HCT116 (cell line): Measurements from ENCODE around the gene MRPL9. TPM values are rescaled to one million over a fixed set of nuclear protein-coding genes. Genes with fewer than 3 reads are reported as not detected.

Experiments
- ATAC-seq: fragments of 200-7000 bp; cut with Tn5 transposase; 2 replicates; pipeline ENCODE4 v1.9.1; 2020; ENCODE audit warnings: mild to moderate bottlenecking, moderate library complexity
- BruUV-seq: library from RNA; stranded (reverse); fragments of 400-500 nt; replicated peaks from 2 replicates; lab custom pipeline; 2021; lab: Mats Ljungman, UMichigan
- CTCF ChIA-PET: fragments of 300-600 bp; sonication (Branson Sonifier 250); formaldehyde crosslinking; loops from one replicate; lab custom pipeline; 2021; ENCODE audit warnings: antibody characterized with exemption; lab: Charles Lee
- POLR2A ChIA-PET: fragments of 300-600, 350-600 bp; sonication (Branson Sonifier 250); formaldehyde crosslinking; loops from one replicate; lab custom pipeline; 2021; ENCODE audit warnings: antibody characterized with exemption; lab: Charles Lee
- RAD21 ChIA-PET, 2 experiments: fragments of 300-600 bp; sonication (Branson Sonifier 250); formaldehyde crosslinking; loops; one replicate each; lab custom pipeline; 2023; ENCODE audit warnings: low total read pairs in 2 of 2; ENCODE audit not compliant: uncharacterized antibody in 2 of 2, unreplicated experiment in 2 of 2, low non-redundant PET in 1 of 2; lab: Charles Lee
- DNase-seq: peaks from one replicate; pipeline ENCODE4 v3.0.0-alpha.2; 2010; ENCODE audit warnings: low read depth, low spot score
- H2AFZ ChIP-seq: fragments of 200-600 bp; shearing (Covaris generic), sonication (generic); 2 replicates; pipeline ENCODE4 v1.6.1; 2017; ENCODE audit warnings: low read depth, mixed run types, mixed read lengths, antibody characterized with exemption, low read length; ENCODE audit not compliant: poor library complexity, severe bottlenecking
- H3K27ac ChIP-seq: 2 replicates; pipeline ENCODE4 v1.5.1; 2012; ENCODE audit warnings: low read depth, low read length
- H3K27me3 ChIP-seq: fragments of 200-600 bp; sonication (generic); 2 replicates; pipeline ENCODE4 v1.6.1; 2016; ENCODE audit warnings: mixed run types, low read length, mixed read lengths; ENCODE audit not compliant: insufficient read depth
- H3K36me3 ChIP-seq, 2 experiments: fragments of 200-500 bp in 1 of 2; fragments of 200-600 bp in 1 of 2; sonication (Bioruptor generic) in 1 of 2; sonication (generic) in 1 of 2; 2 replicates each; pipeline versions ENCODE4 v1.5.1 to v1.6.1; 2014 to 2016; ENCODE audit warnings: low read length in 2 of 2, inconsistent platforms in 1 of 2, mixed read lengths in 1 of 2, mixed run types in 1 of 2; ENCODE audit not compliant: insufficient read depth in 2 of 2, control insufficient read depth in 1 of 2
- H3K4me1 ChIP-seq, 2 experiments: fragments of 200-600 bp in 1 of 2; sonication (generic) in 1 of 2; 2 replicates each; pipeline versions ENCODE4 v1.5.1 to v1.6.1; 2012 to 2017; ENCODE audit warnings: low read length in 2 of 2, inconsistent platforms in 1 of 2, mild to moderate bottlenecking in 1 of 2, mixed read lengths in 1 of 2, mixed run types in 1 of 2, moderate library complexity in 1 of 2; ENCODE audit not compliant: insufficient read depth in 2 of 2, control insufficient read depth in 1 of 2
- H3K4me2 ChIP-seq: fragments of 200-600 bp; sonication (generic); 2 replicates; pipeline ENCODE4 v1.6.1; 2017; ENCODE audit warnings: mixed run types, low read length, mixed read lengths
- H3K4me3 ChIP-seq, 2 experiments: fragments of 200-600 bp in 1 of 2; sonication (generic) in 1 of 2; replicated peaks in 1 of 2; 2 replicates each; pipeline ENCODE4 v1.5.1; 2011 to 2016; ENCODE audit warnings: low read length in 2 of 2, control low read depth in 1 of 2, low read depth in 1 of 2, mild to moderate bottlenecking in 1 of 2, mixed read lengths in 1 of 2, mixed run types in 1 of 2
- H3K79me2 ChIP-seq: fragments of 200-600 bp; sonication (generic); 2 replicates; pipeline ENCODE4 v1.6.1; 2017; ENCODE audit warnings: mild to moderate bottlenecking, mixed run types, low read length, moderate library complexity, mixed read lengths; ENCODE audit not compliant: insufficient read depth
- H3K9ac ChIP-seq: fragments of 200-600 bp; sonication (generic); 2 replicates; pipeline ENCODE4 v1.6.1; 2016; ENCODE audit warnings: low read length, mixed read lengths
- H3K9me2 ChIP-seq: fragments of 200-600 bp; sonication (generic), shearing (Covaris generic); 2 replicates; pipeline ENCODE4 v1.6.1; 2017; ENCODE audit warnings: mixed run types, mild to moderate bottlenecking, moderate library complexity; ENCODE audit not compliant: insufficient read depth
- H3K9me3 ChIP-seq, 2 experiments: fragments of 200-500 bp in 1 of 2; fragments of 200-600 bp in 1 of 2; sonication (Bioruptor generic) in 1 of 2; sonication (generic) in 1 of 2; 2 replicates each; pipeline ENCODE4 v1.6.1; 2014 to 2017; ENCODE audit warnings: low read length in 2 of 2, mixed read lengths in 2 of 2, inconsistent platforms in 1 of 2, low read depth in 1 of 2, mild to moderate bottlenecking in 1 of 2, mixed run types in 1 of 2, moderate library complexity in 1 of 2; ENCODE audit not compliant: control insufficient read depth in 1 of 2, insufficient read depth in 1 of 2
- H4K20me1 ChIP-seq: fragments of 200-600 bp; sonication (generic), shearing (Covaris generic); 2 replicates; pipeline ENCODE4 v1.6.1; 2017; ENCODE audit warnings: mixed run types, mild to moderate bottlenecking, moderate library complexity; ENCODE audit not compliant: insufficient read depth
- ATF3 ChIP-seq: IDR thresholded peaks from 2 replicates; pipeline ENCODE4 v1.6.1; 2012
- CBX3 ChIP-seq: IDR thresholded peaks from 2 replicates; pipeline ENCODE4 v1.6.1; 2012; ENCODE audit warnings: low read depth
- CEBPB ChIP-seq: IDR thresholded peaks from 2 replicates; pipeline ENCODE4 v1.6.1; 2012; ENCODE audit warnings: low read depth
- CTCF ChIP-seq, 3 experiments: fragments of 200-600 bp in 1 of 3; sonication (generic) in 1 of 3; IDR thresholded peaks in 2 of 3; conservative IDR thresholded peaks in 1 of 3; 2 replicates each; pipeline ENCODE4 v1.5.1; 2012 to 2017; ENCODE audit warnings: low read depth in 2 of 3, low read length in 2 of 3, antibody characterized with exemption in 1 of 3, borderline replicate concordance in 1 of 3, control low read depth in 1 of 3, mild to moderate bottlenecking in 1 of 3, mixed read lengths in 1 of 3, mixed run types in 1 of 3, moderate library complexity in 1 of 3; ENCODE audit not compliant: insufficient read depth in 1 of 3
- EGR1 ChIP-seq: IDR thresholded peaks from 2 replicates; pipeline ENCODE4 v1.6.1; 2012; ENCODE audit warnings: low read depth
- ELF1 ChIP-seq: IDR thresholded peaks from 2 replicates; pipeline ENCODE4 v1.6.1; 2012; ENCODE audit warnings: low read depth, borderline replicate concordance
- EZH2 ChIP-seq: fragments of 200-600 bp; sonication (generic); IDR thresholded peaks from 2 replicates; pipeline ENCODE4 v1.6.1; 2017; ENCODE audit warnings: antibody characterized with exemption, mixed run types
- EZH2phosphoT487 ChIP-seq: fragments of 200-600 bp; IDR thresholded peaks from 2 replicates; pipeline ENCODE4 v1.6.1; 2018; ENCODE audit warnings: antibody characterized with exemption, borderline replicate concordance
- JUND ChIP-seq: IDR thresholded peaks from 2 replicates; pipeline ENCODE4 v1.6.1; 2012
- MAX ChIP-seq: IDR thresholded peaks from 2 replicates; pipeline ENCODE4 v1.6.1; 2012
- POLR2A ChIP-seq: IDR thresholded peaks from 2 replicates; pipeline ENCODE4 v1.7.0; 2011; ENCODE audit warnings: borderline replicate concordance; ENCODE audit not compliant: insufficient read depth, insufficient read length; ENCODE audit errors: extremely low read depth
- RAD21 ChIP-seq: IDR thresholded peaks from 2 replicates; pipeline ENCODE4 v1.6.1; 2012; ENCODE audit warnings: low read depth, mild to moderate bottlenecking
- REST ChIP-seq: IDR thresholded peaks from 2 replicates; pipeline ENCODE4 v1.6.1; 2012; ENCODE audit warnings: low read depth
- SP1 ChIP-seq: IDR thresholded peaks from 2 replicates; pipeline ENCODE4 v1.6.1; 2012; ENCODE audit warnings: low read depth
- SRF ChIP-seq: IDR thresholded peaks from 2 replicates; pipeline ENCODE4 v1.6.1; 2012; ENCODE audit warnings: low read depth
- TCF7L2 ChIP-seq: IDR thresholded peaks from 2 replicates; pipeline ENCODE4 v1.7.0; 2011; ENCODE audit warnings: borderline replicate concordance, inconsistent platforms; ENCODE audit not compliant: insufficient read depth, insufficient read length; ENCODE audit errors: extremely low read depth
- YY1 ChIP-seq: IDR thresholded peaks from 2 replicates; pipeline ENCODE4 v1.6.1; 2011; ENCODE audit warnings: low read length, low read depth, moderate library complexity, mild to moderate bottlenecking; ENCODE audit not compliant: insufficient replicate concordance; ENCODE audit errors: extremely low read depth
- ZBTB33 ChIP-seq: IDR thresholded peaks from 2 replicates; pipeline ENCODE4 v1.6.1; 2011; ENCODE audit warnings: mild to moderate bottlenecking, low read length, moderate library complexity; ENCODE audit not compliant: insufficient replicate concordance; ENCODE audit errors: extremely low read depth
- ZFX ChIP-seq: fragments of 450-650 bp; IDR thresholded peaks from 2 replicates; pipeline ENCODE4 v1.6.1; 2017
- ZNF274 ChIP-seq: fragments of 200-500 bp; sonication (Bioruptor generic); IDR thresholded peaks from 2 replicates; pipeline ENCODE4 v1.6.1; 2014; ENCODE audit warnings: mild to moderate bottlenecking, low read depth, low read length, inconsistent platforms
- intact Hi-C: fragments of 100-400 bp; cut with micrococcal nuclease; formaldehyde crosslinking; loops from 2 replicates; pipeline ENCODE4 v1.10.0; 2022
- total RNA-seq: library from RNA; stranded (reverse); gene quantifications from one replicate; pipeline ENCODE4 v1.2.1, GENCODE V29; 2021; ENCODE audit not compliant: unreplicated experiment

Gene MRPL9
- total RNA-seq, 1 experiment from 2014 or later: 94.5 TPM

GRCh38 chr1:151787689-151788088 lies 24.4 kb upstream of the MRPL9 start:
- ATAC-seq: no peak
- intact Hi-C loops: no loop called here
- TF ChIP-seq ATF3: no peak
- TF ChIP-seq SRF: no peak
- no peak for TF ChIP-seq YY1
- TF ChIP-seq EGR1: no peak
- no peak for TF ChIP-seq REST
- TF ChIP-seq EZH2: no peak
- no peak for TF ChIP-seq RAD21
- no peak for TF ChIP-seq CBX3
- TF ChIP-seq ZNF274: no peak
- TF ChIP-seq CTCF (IDR thresholded peaks at IDR 0.05 in 2 of 3, conservative IDR thresholded peaks at IDR 0.05 in 1 of 3; ENCODE audit: borderline replicate concordance in 1 of 3, insufficient read depth in 1 of 3, low read depth in 2 of 3, low read length in 2 of 3): no peak
- TF ChIP-seq ZBTB33: no peak
- no peak for TF ChIP-seq EZH2phosphoT487
- TF ChIP-seq ELF1: no peak
- TF ChIP-seq TCF7L2: no peak
- TF ChIP-seq POLR2A: no peak
- TF ChIP-seq CEBPB: no peak
- no peak for TF ChIP-seq MAX
- TF ChIP-seq SP1: no peak
- TF ChIP-seq ZFX: no peak
- no peak for TF ChIP-seq JUND

More at GRCh38 chr1:151787689-151788088, 24.4 kb upstream of the MRPL9 start:
- H3K36me3 ChIP-seq: no peaks in the 10 kb centered on the region
- no peaks in the 10 kb centered on the region for H3K79me2 ChIP-seq
- RAD21 ChIA-PET: interaction anchor here in 1 of 2 experiments (0.7 kb wide), 1 partner anchor 58 kb away, joined by 3 read pairs; no protein-coding TSS in a partner anchor
- no peak overlapping the region for H3K27ac ChIP-seq
- no peak overlapping the region for H2AFZ ChIP-seq
- CTCF ChIA-PET: no interaction called here
- no peak for DNase-seq
- H3K4me3 ChIP-seq: no peak overlapping the region
- no peak overlapping the region for H3K4me2 ChIP-seq
- POLR2A ChIA-PET: interaction anchor here (0.6 kb wide), 1 partner anchor 248 kb away, joined by 3 read pairs; no protein-coding TSS in a partner anchor
- no TSS peak for BruUV-seq
- no peaks in the 10 kb centered on the region for H3K9me2 ChIP-seq
- no peaks in the 10 kb centered on the region for H3K9me3 ChIP-seq
- H3K27me3 ChIP-seq: peaks cover 10% of the 10 kb centered on the region
- H4K20me1 ChIP-seq: no peaks in the 10 kb centered on the region
- H3K9ac ChIP-seq: no peak overlapping the region
- H3K4me1 ChIP-seq: peaks cover 0 to 19% of the 10 kb centered on the region in 2 experiments; a peak in 3 of 4 replicates
